GM20431 (cell line): ENCODE measurements around the gene PON2.
"Not testable (repeated sequence)": the region's sequence is repeated elsewhere in the genome, so short reads cannot be mapped to it uniquely, and the experiment has no call there.

ENCODE experiments used
- in situ Hi-C: fragments of 300-500 bp; cut with MseI, MboI; formaldehyde crosslinking; loops from one replicate; pipeline ENCODE4 v1.15.0; 2020; ENCODE audit warnings: low sequenced_read_pairs; ENCODE audit not compliant: unreplicated experiment

PON2 gene

GRCh38 chr7:95434557-95435421 lies at the start of gene PON2:
PON2 (minus strand) TSS chr7:95435028; CDS start chr7:95434951, 77 bp downstream.
- in situ Hi-C loops, result no loop called here

GRCh38 chr7:95482424-95482823 lies 47.6 kb upstream of the PON2 start:
- in situ Hi-C loops, result no loop called here

- in situ Hi-C loops, result no loop called here
These were observed 46.7 kb upstream of the PON2 start for GRCh38 chr7:95481271-95482165.

GRCh38 chr7:95479992-95480624 lies 45.3 kb upstream of the PON2 start:
- in situ Hi-C loops, result no loop called here

GRCh38 chr7:95478272-95479037 lies 43.6 kb upstream of the PON2 start:
- in situ Hi-C loops, result no loop called here

- in situ Hi-C loops, result no loop called here
These were observed 42.2 kb upstream of the PON2 start for GRCh38 chr7:95476904-95477594.

- in situ Hi-C loops, result no loop called here
These were observed 41.4 kb upstream of the PON2 start for GRCh38 chr7:95476072-95476847.

GRCh38 chr7:95473276-95473985 lies 38.6 kb upstream of the PON2 start:
- in situ Hi-C loops, result no loop called here

GRCh38 chr7:95472581-95473161 lies 37.8 kb upstream of the PON2 start:
- in situ Hi-C loops, result no loop called here

- in situ Hi-C loops, result no loop called here
These were observed 36.2 kb upstream of the PON2 start for GRCh38 chr7:95471071-95471470.

GRCh38 chr7:95470452-95470851 lies 35.6 kb upstream of the PON2 start:
- in situ Hi-C loops, result no loop called here

- in situ Hi-C loops, result no loop called here
These were observed 35.0 kb upstream of the PON2 start for GRCh38 chr7:95469848-95470247.

- in situ Hi-C loops, result no loop called here
These were observed 34.4 kb upstream of the PON2 start for GRCh38 chr7:95469187-95469586.

GRCh38 chr7:95467912-95468607 lies 33.2 kb upstream of the PON2 start:
- in situ Hi-C loops, result no loop called here

GRCh38 chr7:95460653-95461052 lies 25.8 kb upstream of the PON2 start:
- in situ Hi-C loops, result not testable (repeated sequence)

- in situ Hi-C loops, result no loop called here
These were observed 23.1 kb upstream of the PON2 start for GRCh38 chr7:95457947-95458346.

- in situ Hi-C loops, result no loop called here
These were observed 19.7 kb upstream of the PON2 start for GRCh38 chr7:95454438-95455045.
